A673 (cell line): Measurements from ENCODE around the gene CCNDBP1. TPM values are rescaled to one million over a fixed set of nuclear protein-coding genes. Genes with fewer than 3 reads are reported as not detected.
"Not testable (repeated sequence)": the region's sequence is repeated elsewhere in the genome, so short reads cannot be mapped to it uniquely, and the experiment has no call there.

ENCODE experiments used
- BruUV-seq: library from RNA; stranded (reverse); fragments of 400-500 nt; replicated peaks from 2 replicates; lab custom pipeline; 2021; lab: Mats Ljungman, UMichigan
- CTCF ChIA-PET: fragments of 300-600 bp; sonication (Branson Sonifier 250); formaldehyde crosslinking; loops from one replicate; lab custom pipeline; 2022; ENCODE audit warnings: antibody characterized with exemption; lab: Charles Lee
- POLR2A ChIA-PET: fragments of 300-600 bp; sonication (Branson Sonifier 250); formaldehyde crosslinking; loops from one replicate; lab custom pipeline; 2022; ENCODE audit warnings: antibody characterized with exemption; ENCODE audit not compliant: low non-redundant PET; lab: Charles Lee
- DNase-seq: peaks from one replicate; pipeline ENCODE4 v3.0.0-alpha.2; 2015; ENCODE audit warnings: low spot score
- H3K27ac ChIP-seq: fragments of 200-600 bp; sonication (generic); 2 replicates; pipeline ENCODE4 v1.5.1; 2016; ENCODE audit warnings: mixed run types, low read depth, mild to moderate bottlenecking, mixed read lengths, antibody characterized with exemption, low read length; ENCODE audit not compliant: poor library complexity, severe bottlenecking
- H3K27me3 ChIP-seq: fragments of 200-600 bp; sonication (generic); replicated peaks from 2 replicates; pipeline ENCODE4 v1.6.1; 2017; ENCODE audit warnings: mixed run types, low read depth, mild to moderate bottlenecking, mixed read lengths, antibody characterized with exemption, low read length; ENCODE audit not compliant: insufficient read depth, poor library complexity
- H3K36me3 ChIP-seq: fragments of 200-600 bp; sonication (generic); 2 replicates; pipeline ENCODE4 v1.6.1; 2016; ENCODE audit warnings: mixed run types, mild to moderate bottlenecking, mixed read lengths, antibody characterized with exemption, low read length; ENCODE audit not compliant: insufficient read depth, poor library complexity, severe bottlenecking
- H3K4me1 ChIP-seq: fragments of 200-600 bp; sonication (generic); 2 replicates; pipeline ENCODE4 v1.6.1; 2017; ENCODE audit warnings: mixed run types, mild to moderate bottlenecking, mixed read lengths, antibody characterized with exemption, low read length; ENCODE audit not compliant: insufficient read depth, poor library complexity, severe bottlenecking
- H3K4me3 ChIP-seq: fragments of 200-600 bp; sonication (generic); 2 replicates; pipeline ENCODE4 v1.5.1; 2016; ENCODE audit warnings: low read depth, mixed run types, mild to moderate bottlenecking, mixed read lengths, low read length; ENCODE audit not compliant: poor library complexity, severe bottlenecking
- H3K9me3 ChIP-seq: fragments of 200-600 bp; sonication (generic); 2 replicates; pipeline ENCODE4 v1.6.1; 2016; ENCODE audit warnings: mixed run types, low read depth, mild to moderate bottlenecking, mixed read lengths, antibody characterized with exemption, low read length; ENCODE audit not compliant: poor library complexity, severe bottlenecking
- CTCF ChIP-seq: fragments of 300-800, 200-600 bp; sonication (generic); conservative IDR thresholded peaks from 2 replicates; pipeline ENCODE4 v1.5.1; 2017; ENCODE audit warnings: low read depth, mild to moderate bottlenecking, antibody characterized with exemption, low read length, moderate library complexity, mixed read lengths
- EZH2 ChIP-seq: fragments of 200-600 bp; sonication (generic); IDR thresholded peaks from 2 replicates; pipeline ENCODE4 v1.6.1; 2017; ENCODE audit warnings: borderline replicate concordance, low read depth, mild to moderate bottlenecking, mixed read lengths, antibody characterized with exemption, low read length; ENCODE audit not compliant: poor library complexity, severe bottlenecking
- intact Hi-C: fragments of 100-400 bp; cut with micrococcal nuclease; formaldehyde crosslinking; loops from one replicate; pipeline ENCODE4 v1.10.0; 2022; ENCODE audit not compliant: unreplicated experiment
- total RNA-seq: library from RNA; stranded (reverse); gene quantifications from 2 replicates; pipeline ENCODE4 v1.2.3, GENCODE V29; 2021

CCNDBP1 gene
- total RNA-seq, 1 experiment from 2014 or later = 16.7 TPM

GRCh38 chr15:43169888-43170287, 15.3 kb upstream of the CCNDBP1 start:
- POLR2A ChIA-PET = no interaction called here
- no peak for DNase-seq
- CTCF ChIA-PET = no interaction called here
- H3K4me1 ChIP-seq = no peaks in the 10 kb centered on the region
- no TSS peak for BruUV-seq
- TF ChIP-seq EZH2 (no peak), CTCF (no peak)
- no peaks in the 10 kb centered on the region for H3K27me3 ChIP-seq
- H3K27ac ChIP-seq = no peak overlapping the region
- no peaks in the 10 kb centered on the region for H3K9me3 ChIP-seq
- no peak overlapping the region for H3K4me3 ChIP-seq
- intact Hi-C loops = no loop called here
- H3K36me3 ChIP-seq = no peaks in the 10 kb centered on the region

- CTCF ChIA-PET, intact Hi-C loops, H3K4me3 ChIP-seq, DNase-seq, H3K36me3 ChIP-seq, POLR2A ChIA-PET, H3K9me3 ChIP-seq, BruUV-seq, H3K27me3 ChIP-seq, H3K27ac ChIP-seq, H3K4me1 ChIP-seq: not testable (repeated sequence)
Observed at GRCh38 chr15:43175656-43176309, 9.4 kb upstream of the CCNDBP1 start.

- DNase-seq, POLR2A ChIA-PET, H3K9me3 ChIP-seq, H3K27ac ChIP-seq, H3K4me3 ChIP-seq, H3K36me3 ChIP-seq, H3K4me1 ChIP-seq, intact Hi-C loops, H3K27me3 ChIP-seq, CTCF ChIA-PET, BruUV-seq: not testable (repeated sequence)
Observed at GRCh38 chr15:43177147-43177546, 8.1 kb upstream of the CCNDBP1 start.

- ChIA-PET CTCF (no interaction called here), POLR2A (no interaction called here)
- Histone ChIP-seq H3K4me1 (no peaks in the 10 kb centered on the region), H3K4me3 (no peak overlapping the region), H3K27me3 (no peaks in the 10 kb centered on the region), H3K36me3 (no peaks in the 10 kb centered on the region), H3K9me3 (no peaks in the 10 kb centered on the region), H3K27ac (no peak overlapping the region)
- intact Hi-C loops = no loop called here
- no TSS peak for BruUV-seq
- no peak for DNase-seq
- TF ChIP-seq EZH2 = no peak
- no peak for TF ChIP-seq CTCF
Observed at GRCh38 chr15:43183270-43183669, 1.9 kb upstream of the CCNDBP1 start.
